ENCODE data around the gene FHIP2A.
"Not testable (repeated sequence)": the region's sequence is repeated elsewhere in the genome, so short reads cannot be mapped to it uniquely, and the experiment has no call there.

FHIP2A gene

DNA sequence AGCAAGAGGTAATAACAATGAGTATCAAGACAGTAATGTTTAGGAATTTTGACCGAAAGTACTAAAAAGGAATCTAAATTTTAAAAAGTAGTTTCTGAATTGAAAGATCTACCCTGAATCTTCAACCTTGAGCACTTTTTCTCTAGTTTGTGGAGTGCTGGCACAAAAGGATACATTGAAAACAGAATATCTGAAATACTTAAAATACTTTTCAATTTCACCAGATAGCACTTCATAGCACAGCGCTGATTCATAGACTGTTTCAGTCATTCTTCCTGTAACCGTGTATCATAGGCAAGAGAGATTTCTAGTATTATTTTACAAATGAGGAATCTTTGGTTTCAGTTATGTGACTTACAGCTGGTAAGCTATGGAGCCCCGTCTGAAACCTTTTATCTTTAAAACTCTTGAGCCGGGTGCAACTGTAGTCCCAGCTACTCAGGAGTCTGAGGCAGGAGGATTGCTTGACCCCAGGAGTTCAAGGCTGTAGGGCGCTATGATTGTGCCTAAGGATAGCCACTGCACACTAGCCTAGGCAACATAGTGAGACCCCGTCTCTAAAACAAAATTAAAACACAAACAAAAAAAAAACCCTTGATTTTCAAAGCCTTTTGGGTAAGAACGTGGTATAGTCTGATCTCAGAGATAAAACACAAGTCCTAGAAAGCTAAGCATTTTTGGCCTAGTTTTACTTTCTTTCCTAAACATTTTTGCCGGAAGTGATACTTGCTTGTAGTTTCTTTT, 35.1 kb downstream of the FHIP2A start:
- Histone ChIP-seq H3K9ac (ENCODE audit: low read depth in 1 of 2, low read length in 2 of 2) (no peak overlapping the region), H3K9me3 (ENCODE audit: control insufficient read depth in 2 of 2, low read length in 2 of 2) (no peaks in the 10 kb centered on the region), H3K4me1 (ENCODE audit: control insufficient read depth in 2 of 2, insufficient read depth in 2 of 2, low read length in 2 of 2) (peaks cover 0 to 4% of the 10 kb centered on the region in 2 donors), H3K27ac (ENCODE audit: low read depth in 2 of 2, low read length in 2 of 2) (no peak overlapping the region), H3K27me3 (ENCODE audit: control insufficient read depth in 2 of 2, insufficient read depth in 2 of 2, low read length in 2 of 2) (no peaks in the 10 kb centered on the region), H3K36me3 (ENCODE audit: control insufficient read depth in 2 of 2, insufficient read depth in 2 of 2, low read length in 2 of 2) (peaks cover 30 to 40% of the 10 kb centered on the region in 2 donors), H3K4me3 (ENCODE audit: low read length in 2 of 2) (no peak overlapping the region)

DNA sequence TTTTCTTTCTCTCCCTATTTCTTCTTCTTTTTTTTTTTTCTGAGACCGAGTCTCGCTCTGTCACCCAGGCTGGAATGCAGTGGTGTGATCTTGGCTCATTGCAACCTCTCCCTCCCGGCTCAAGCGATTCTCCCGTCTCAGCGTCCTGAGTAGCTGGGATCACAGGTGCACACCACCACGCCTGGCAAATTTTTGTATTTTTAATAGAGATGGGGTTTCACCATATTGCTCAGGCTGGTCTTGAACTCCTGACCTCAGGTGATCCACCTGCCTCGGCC, 35.6 kb downstream of the FHIP2A start:
- not testable (repeated sequence) for H3K4me1 ChIP-seq (ENCODE audit: control insufficient read depth in 2 of 2, insufficient read depth in 2 of 2, low read length in 2 of 2); H3K9me3 ChIP-seq (ENCODE audit: control insufficient read depth in 2 of 2, low read length in 2 of 2); H3K27me3 ChIP-seq (ENCODE audit: control insufficient read depth in 2 of 2, insufficient read depth in 2 of 2, low read length in 2 of 2); H3K27ac ChIP-seq (ENCODE audit: low read depth in 2 of 2, low read length in 2 of 2); H3K9ac ChIP-seq (ENCODE audit: low read depth in 1 of 2, low read length in 2 of 2); H3K4me3 ChIP-seq (ENCODE audit: low read length in 2 of 2)
- H3K36me3 ChIP-seq (ENCODE audit: control insufficient read depth in 2 of 2, insufficient read depth in 2 of 2, low read length in 2 of 2): peaks cover 31 to 38% of the 10 kb centered on the region in 2 donors

DNA sequence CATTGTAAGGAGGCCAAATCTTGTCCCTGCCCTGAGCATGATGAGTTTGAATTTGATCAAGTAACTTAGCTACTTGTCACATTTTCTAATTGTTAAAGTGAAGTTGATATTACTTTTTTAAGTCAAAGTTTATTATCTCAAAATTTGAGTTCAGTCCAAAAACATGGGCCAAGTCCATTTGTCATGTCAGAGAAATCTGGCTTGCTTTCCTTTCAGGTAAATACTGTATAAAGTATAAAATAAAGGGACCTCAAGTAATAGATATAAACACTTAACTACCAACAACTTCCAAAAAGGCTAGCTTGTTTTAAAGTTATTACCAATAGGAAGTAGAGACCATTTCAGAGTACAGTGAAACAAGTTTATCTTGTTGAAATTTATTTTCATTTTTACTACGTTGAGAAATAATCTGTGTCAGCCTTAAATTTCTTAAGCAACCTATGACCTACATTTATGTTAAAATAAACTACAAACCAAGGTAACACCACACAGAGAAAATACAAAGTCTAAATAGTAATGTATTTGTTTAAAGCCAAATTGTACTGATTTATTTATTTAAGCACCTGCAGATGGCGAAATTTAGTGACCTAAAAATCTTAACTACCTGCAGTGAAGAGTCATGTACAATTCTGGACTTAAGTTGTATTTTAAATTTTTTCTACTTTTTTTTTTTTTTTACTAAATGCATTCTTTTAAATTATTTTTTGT, 36.5 kb downstream of the FHIP2A start:
- no peak overlapping the region for H3K27ac ChIP-seq (ENCODE audit: low read depth in 2 of 2, low read length in 2 of 2)
- H3K4me3 ChIP-seq (ENCODE audit: low read length in 2 of 2): no peak overlapping the region
- peaks cover 0 to 4% of the 10 kb centered on the region in 2 donors for H3K4me1 ChIP-seq (ENCODE audit: control insufficient read depth in 2 of 2, insufficient read depth in 2 of 2, low read length in 2 of 2)
- no peak overlapping the region for H3K9ac ChIP-seq (ENCODE audit: low read depth in 1 of 2, low read length in 2 of 2)
- no peaks in the 10 kb centered on the region for H3K27me3 ChIP-seq (ENCODE audit: control insufficient read depth in 2 of 2, insufficient read depth in 2 of 2, low read length in 2 of 2)
- H3K9me3 ChIP-seq (ENCODE audit: control insufficient read depth in 2 of 2, low read length in 2 of 2): no peaks in the 10 kb centered on the region
- peaks cover 31 to 39% of the 10 kb centered on the region in 2 donors for H3K36me3 ChIP-seq (ENCODE audit: control insufficient read depth in 2 of 2, insufficient read depth in 2 of 2, low read length in 2 of 2)

DNA sequence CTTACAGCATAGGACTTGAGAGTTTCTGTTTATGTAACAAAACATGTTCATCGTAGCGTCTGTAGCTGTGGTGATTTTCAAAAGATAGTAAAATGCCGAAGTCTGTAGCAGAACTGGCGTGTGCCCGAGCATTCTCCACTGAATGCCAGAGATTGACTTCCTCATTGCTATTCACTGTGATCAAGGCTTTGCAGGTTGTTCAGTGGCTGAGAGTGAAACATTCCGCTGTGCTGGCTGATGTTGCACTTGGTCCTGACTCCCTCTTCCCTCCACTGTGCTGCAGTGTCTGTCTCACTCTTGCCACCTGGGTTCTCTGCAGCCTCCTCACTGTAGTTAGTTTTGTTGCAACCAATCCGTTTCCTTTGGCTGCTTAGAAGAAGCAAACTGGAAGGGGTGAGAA, 37.6 kb downstream of the FHIP2A start:
- Histone ChIP-seq H3K4me3 (ENCODE audit: low read length in 2 of 2) (no peak overlapping the region), H3K36me3 (ENCODE audit: control insufficient read depth in 2 of 2, insufficient read depth in 2 of 2, low read length in 2 of 2) (peaks cover 39 to 41% of the 10 kb centered on the region in 2 donors), H3K27me3 (ENCODE audit: control insufficient read depth in 2 of 2, insufficient read depth in 2 of 2, low read length in 2 of 2) (no peaks in the 10 kb centered on the region), H3K27ac (ENCODE audit: low read depth in 2 of 2, low read length in 2 of 2) (no peak overlapping the region), H3K9me3 (ENCODE audit: control insufficient read depth in 2 of 2, low read length in 2 of 2) (no peaks in the 10 kb centered on the region), H3K9ac (ENCODE audit: low read depth in 1 of 2, low read length in 2 of 2) (no peak overlapping the region), H3K4me1 (ENCODE audit: control insufficient read depth in 2 of 2, insufficient read depth in 2 of 2, low read length in 2 of 2) (peaks cover 0 to 4% of the 10 kb centered on the region in 2 donors)

DNA sequence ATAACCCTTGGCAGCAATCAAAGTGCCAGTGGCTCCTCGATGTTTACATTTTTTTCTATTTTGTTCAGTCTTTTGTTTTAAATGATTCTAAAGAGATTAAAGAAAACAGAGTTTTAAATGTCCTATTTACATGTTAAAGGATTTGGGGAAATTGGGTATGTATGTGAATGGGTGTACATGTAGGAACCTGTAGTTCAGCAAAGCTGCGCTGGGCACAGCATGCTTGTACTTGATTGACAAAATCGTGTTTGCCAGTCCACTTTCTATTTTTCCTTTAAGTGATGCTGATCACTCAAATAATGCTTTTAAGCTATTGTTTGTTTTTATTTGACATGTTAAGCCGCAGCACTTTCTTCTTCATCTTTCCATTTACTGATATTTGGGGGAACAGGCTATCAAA, 40.9 kb downstream of the FHIP2A start:
- Histone ChIP-seq H3K9me3 (ENCODE audit: control insufficient read depth in 2 of 2, low read length in 2 of 2) (no peaks in the 10 kb centered on the region), H3K9ac (ENCODE audit: low read depth in 1 of 2, low read length in 2 of 2) (no peak overlapping the region), H3K36me3 (ENCODE audit: control insufficient read depth in 2 of 2, insufficient read depth in 2 of 2, low read length in 2 of 2) (peaks cover 24 to 27% of the 10 kb centered on the region in 2 donors), H3K27me3 (ENCODE audit: control insufficient read depth in 2 of 2, insufficient read depth in 2 of 2, low read length in 2 of 2) (no peaks in the 10 kb centered on the region), H3K27ac (ENCODE audit: low read depth in 2 of 2, low read length in 2 of 2) (no peak overlapping the region), H3K4me1 (ENCODE audit: control insufficient read depth in 2 of 2, insufficient read depth in 2 of 2, low read length in 2 of 2) (peaks cover 0 to 4% of the 10 kb centered on the region in 2 donors), H3K4me3 (ENCODE audit: low read length in 2 of 2) (no peak overlapping the region)

DNA sequence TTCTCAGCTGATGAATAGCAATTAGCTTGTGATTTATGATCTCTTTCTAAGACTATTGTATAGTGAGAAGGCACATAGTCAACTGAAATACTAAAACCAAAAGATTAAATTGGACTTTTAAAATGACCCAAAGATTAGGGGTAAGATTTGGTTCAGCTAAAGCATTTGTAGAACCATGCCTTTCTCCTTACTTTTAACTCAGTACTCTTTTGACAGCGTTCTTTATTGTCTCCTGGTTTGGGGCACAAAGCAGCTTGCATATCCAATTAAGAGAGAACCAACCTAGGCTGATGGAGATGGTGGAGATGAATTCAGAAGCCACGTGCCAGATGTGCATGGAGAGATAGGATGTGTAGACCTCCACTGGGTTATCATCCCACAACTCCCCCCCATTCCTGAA, 45.8 kb downstream of the FHIP2A start:
- Histone ChIP-seq H3K36me3 (ENCODE audit: control insufficient read depth in 2 of 2, insufficient read depth in 2 of 2, low read length in 2 of 2) (peaks cover 8 to 16% of the 10 kb centered on the region in 2 donors), H3K9ac (ENCODE audit: low read depth in 1 of 2, low read length in 2 of 2) (no peak overlapping the region), H3K4me1 (ENCODE audit: control insufficient read depth in 2 of 2, insufficient read depth in 2 of 2, low read length in 2 of 2) (no peaks in the 10 kb centered on the region), H3K27ac (ENCODE audit: low read depth in 2 of 2, low read length in 2 of 2) (no peak overlapping the region), H3K9me3 (ENCODE audit: control insufficient read depth in 2 of 2, low read length in 2 of 2) (no peaks in the 10 kb centered on the region), H3K4me3 (ENCODE audit: low read length in 2 of 2) (no peak overlapping the region), H3K27me3 (ENCODE audit: control insufficient read depth in 2 of 2, insufficient read depth in 2 of 2, low read length in 2 of 2) (no peaks in the 10 kb centered on the region)

DNA sequence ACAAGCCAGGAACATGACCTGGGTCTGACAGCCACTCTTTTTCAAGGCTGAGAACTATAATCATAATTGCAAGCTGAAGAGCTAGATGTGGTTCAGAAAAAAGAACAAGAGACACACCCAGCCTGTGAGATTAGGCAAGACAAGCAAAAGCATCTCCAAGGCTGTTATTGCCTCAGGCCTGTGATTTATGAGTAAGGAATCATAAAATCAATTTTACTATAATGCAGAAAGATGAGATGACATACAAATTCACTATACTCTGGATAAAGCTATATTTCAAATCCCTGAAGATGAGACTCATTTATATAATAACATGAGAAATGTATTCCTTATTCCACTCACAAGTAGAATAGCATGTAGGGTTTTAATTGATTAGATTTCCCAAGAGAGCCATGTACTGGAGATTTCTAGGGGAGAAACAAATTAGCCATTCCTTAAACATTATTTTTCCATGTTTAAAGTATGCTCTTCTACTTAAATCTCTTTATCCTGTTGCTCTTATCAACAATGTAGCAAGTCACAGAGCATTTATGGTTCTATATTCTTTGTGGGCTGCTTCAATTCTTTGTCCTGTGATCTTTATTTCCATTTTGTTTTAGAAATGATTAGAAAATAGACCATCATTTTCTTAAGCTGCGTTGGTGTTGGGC, 47.4 kb downstream of the FHIP2A start:
- Histone ChIP-seq H3K27me3 (ENCODE audit: control insufficient read depth in 2 of 2, insufficient read depth in 2 of 2, low read length in 2 of 2) (no peaks in the 10 kb centered on the region), H3K4me1 (ENCODE audit: control insufficient read depth in 2 of 2, insufficient read depth in 2 of 2, low read length in 2 of 2) (no peaks in the 10 kb centered on the region), H3K9ac (ENCODE audit: low read depth in 1 of 2, low read length in 2 of 2) (no peak overlapping the region), H3K36me3 (ENCODE audit: control insufficient read depth in 2 of 2, insufficient read depth in 2 of 2, low read length in 2 of 2) (peaks cover 5 to 7% of the 10 kb centered on the region in 2 donors), H3K9me3 (ENCODE audit: control insufficient read depth in 2 of 2, low read length in 2 of 2) (no peaks in the 10 kb centered on the region), H3K27ac (ENCODE audit: low read depth in 2 of 2, low read length in 2 of 2) (no peak overlapping the region), H3K4me3 (ENCODE audit: low read length in 2 of 2) (no peak overlapping the region)

DNA sequence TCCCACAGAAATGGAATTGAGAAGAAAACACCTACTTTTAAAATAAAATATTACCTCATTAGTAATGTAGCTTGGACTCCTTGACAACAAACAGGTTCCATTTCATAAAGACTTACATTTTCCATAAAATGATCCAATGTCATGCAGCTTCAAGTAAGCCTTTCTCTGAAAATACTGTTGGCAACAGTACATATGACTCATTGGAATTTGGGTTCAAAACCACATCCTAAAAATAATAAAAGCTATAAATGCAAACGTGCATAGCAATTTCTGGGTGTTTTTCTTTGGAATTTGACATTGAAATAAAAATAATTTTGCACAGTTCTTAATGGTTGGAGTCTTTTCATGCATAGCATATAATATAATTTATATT, 47.9 kb downstream of the FHIP2A start:
- Histone ChIP-seq H3K27ac (ENCODE audit: low read depth in 2 of 2, low read length in 2 of 2) (no peak overlapping the region), H3K27me3 (ENCODE audit: control insufficient read depth in 2 of 2, insufficient read depth in 2 of 2, low read length in 2 of 2) (no peaks in the 10 kb centered on the region), H3K9me3 (ENCODE audit: control insufficient read depth in 2 of 2, low read length in 2 of 2) (no peaks in the 10 kb centered on the region), H3K4me3 (ENCODE audit: low read length in 2 of 2) (no peak overlapping the region), H3K4me1 (ENCODE audit: control insufficient read depth in 2 of 2, insufficient read depth in 2 of 2, low read length in 2 of 2) (no peaks in the 10 kb centered on the region), H3K9ac (ENCODE audit: low read depth in 1 of 2, low read length in 2 of 2) (no peak overlapping the region), H3K36me3 (ENCODE audit: control insufficient read depth in 2 of 2, insufficient read depth in 2 of 2, low read length in 2 of 2) (peaks cover 0 to 2% of the 10 kb centered on the region in 2 donors)

DNA sequence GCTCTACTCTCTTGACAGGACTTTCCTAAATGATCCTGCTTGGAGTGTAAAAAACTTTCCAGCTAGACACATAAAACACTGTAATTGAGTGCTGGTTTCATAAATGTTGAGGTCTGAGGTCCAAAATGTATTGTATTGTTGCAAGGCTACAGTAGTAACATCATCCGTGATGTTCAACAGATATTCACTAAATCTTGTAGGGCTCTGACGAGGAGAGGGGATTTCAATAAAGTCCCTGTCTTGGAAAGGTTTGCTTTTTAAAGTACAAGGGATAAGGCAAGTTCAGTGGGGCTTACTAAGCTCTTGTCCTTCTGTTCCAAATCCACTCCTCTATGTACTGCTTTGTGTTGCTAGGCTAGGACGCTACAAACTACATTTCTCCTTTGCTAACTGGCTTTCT, 48.9 kb downstream of the FHIP2A start:
- no peaks in the 10 kb centered on the region for H3K36me3 ChIP-seq (ENCODE audit: control insufficient read depth in 2 of 2, insufficient read depth in 2 of 2, low read length in 2 of 2)
- no peak overlapping the region for H3K9ac ChIP-seq (ENCODE audit: low read depth in 1 of 2, low read length in 2 of 2)
- H3K27me3 ChIP-seq (ENCODE audit: control insufficient read depth in 2 of 2, insufficient read depth in 2 of 2, low read length in 2 of 2): no peaks in the 10 kb centered on the region
- no peak overlapping the region for H3K27ac ChIP-seq (ENCODE audit: low read depth in 2 of 2, low read length in 2 of 2)
- no peaks in the 10 kb centered on the region for H3K9me3 ChIP-seq (ENCODE audit: control insufficient read depth in 2 of 2, low read length in 2 of 2)
- no peaks in the 10 kb centered on the region for H3K4me1 ChIP-seq (ENCODE audit: control insufficient read depth in 2 of 2, insufficient read depth in 2 of 2, low read length in 2 of 2)
- H3K4me3 ChIP-seq (ENCODE audit: low read length in 2 of 2): no peak overlapping the region

DNA sequence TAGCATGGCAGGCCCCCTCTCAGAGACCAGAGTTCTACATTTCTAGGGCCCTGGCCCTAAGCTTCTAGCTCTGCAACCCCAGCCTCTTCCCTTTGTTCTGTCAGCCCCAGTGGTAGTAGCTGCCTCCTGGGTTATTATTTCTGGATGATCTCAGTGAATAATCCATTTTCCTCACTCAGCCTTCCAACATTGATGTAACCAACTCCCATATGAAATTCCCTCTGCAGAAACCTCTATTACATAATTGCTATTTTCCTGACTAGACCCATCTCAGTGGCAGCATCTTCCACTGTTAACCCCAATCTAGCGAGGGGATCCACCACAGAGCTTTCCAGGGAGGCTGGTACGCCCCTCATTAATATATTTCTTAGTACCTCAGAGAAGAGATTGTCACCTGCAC, 49.8 kb downstream of the FHIP2A start:
- H3K9ac ChIP-seq (ENCODE audit: low read depth in 1 of 2, low read length in 2 of 2): no peak overlapping the region
- H3K27me3 ChIP-seq (ENCODE audit: control insufficient read depth in 2 of 2, insufficient read depth in 2 of 2, low read length in 2 of 2): no peaks in the 10 kb centered on the region
- H3K4me3 ChIP-seq (ENCODE audit: low read length in 2 of 2): no peak overlapping the region
- H3K4me1 ChIP-seq (ENCODE audit: control insufficient read depth in 2 of 2, insufficient read depth in 2 of 2, low read length in 2 of 2): no peaks in the 10 kb centered on the region
- H3K36me3 ChIP-seq (ENCODE audit: control insufficient read depth in 2 of 2, insufficient read depth in 2 of 2, low read length in 2 of 2): no peaks in the 10 kb centered on the region
- no peak overlapping the region for H3K27ac ChIP-seq (ENCODE audit: low read depth in 2 of 2, low read length in 2 of 2)
- H3K9me3 ChIP-seq (ENCODE audit: control insufficient read depth in 2 of 2, low read length in 2 of 2): no peaks in the 10 kb centered on the region
